T-cell (primary cell): ENCODE measurements around the gene WWTR1. TPM values are rescaled to one million over a fixed set of nuclear protein-coding genes. Genes with fewer than 3 reads are reported as not detected.

ENCODE experiments used
- ATAC-seq, 4 experiments: fragments of 200-7000 bp in 3 of 4; fragments of 150-1000 bp in 1 of 4; cut with Tn5 transposase; replicated peaks in 1 of 4; 1 replicate in 3 of 4; 2 replicates in 1 of 4; pipeline ENCODE4 v1.10.0; 2021; ENCODE audit warnings: moderate library complexity in 3 of 4, mild to moderate bottlenecking in 2 of 4, moderate number of reproducible peaks in 1 of 4
- CTCF ChIA-PET, 2 donors: fragments of 300-600 bp; sonication (Branson Sonifier 250); formaldehyde crosslinking; loops; one replicate each; lab custom pipeline; 2022; ENCODE audit warnings: antibody characterized with exemption in 2 of 2; lab: Charles Lee
- POLR2A ChIA-PET, 2 donors: fragments of 300-600 bp; sonication (Branson Sonifier 250); formaldehyde crosslinking; loops; one replicate each; lab custom pipeline; 2022; ENCODE audit warnings: antibody characterized with exemption in 2 of 2; lab: Charles Lee
- DNase-seq, 35 experiments: peaks; one replicate each; pipeline versions ENCODE4 v3.0.0 to v3.0.0-alpha.2; 2013 to 2023
- H3K27ac ChIP-seq: one replicate; pipeline ENCODE4 v1.5.1; 2013; ENCODE audit warnings: low read length
- H3K27me3 ChIP-seq, 2 experiments: replicated peaks in 1 of 2; 1 replicate in 1 of 2; 2 replicates in 1 of 2; pipeline versions ENCODE4 v1.6.1 to v1.7.0; 2013; ENCODE audit warnings: low read length in 1 of 2, mixed read lengths in 1 of 2; ENCODE audit not compliant: control insufficient read depth in 2 of 2, insufficient read depth in 2 of 2; ENCODE audit errors: extremely low read depth in 1 of 2
- H3K36me3 ChIP-seq, 2 donors: 1 replicate in 1 of 2; 2 replicates in 1 of 2; pipeline versions ENCODE4 v1.6.1 to v1.7.0; 2013; ENCODE audit warnings: low read length in 1 of 2; ENCODE audit not compliant: control insufficient read depth in 2 of 2, insufficient read depth in 1 of 2; ENCODE audit errors: extremely low read depth in 1 of 2
- H3K4me1 ChIP-seq, 2 experiments: 1 replicate in 1 of 2; 2 replicates in 1 of 2; pipeline versions ENCODE4 v1.6.1 to v1.7.0; 2013; ENCODE audit warnings: low read length in 2 of 2, mixed read lengths in 1 of 2; ENCODE audit not compliant: insufficient read depth in 2 of 2, control insufficient read depth in 1 of 2; ENCODE audit errors: extremely low read depth in 1 of 2
- H3K4me3 ChIP-seq, 2 donors: 1 replicate in 1 of 2; 2 replicates in 1 of 2; pipeline versions ENCODE4 v1.5.1 to v1.7.0; 2013; ENCODE audit warnings: mild to moderate bottlenecking in 2 of 2, low read length in 1 of 2, moderate library complexity in 1 of 2; ENCODE audit not compliant: control insufficient read depth in 1 of 2; ENCODE audit errors: extremely low read depth in 1 of 2
- H3K9me3 ChIP-seq: 2 replicates; pipeline ENCODE4 v1.7.0; 2013
- H3K27ac Mint-ChIP-seq, 2 donors: one replicate each; pipeline ENCODE4 v1.8.0; 2020 to 2021; ENCODE audit warnings: mild to moderate bottlenecking in 2 of 2, mixed read lengths in 2 of 2
- H3K27me3 Mint-ChIP-seq, 2 donors: one replicate each; pipeline ENCODE4 v1.8.0; 2021 to 2022; ENCODE audit warnings: mixed read lengths in 2 of 2
- H3K36me3 Mint-ChIP-seq: one replicate; pipeline ENCODE4 v1.8.0; 2021; ENCODE audit warnings: mixed read lengths
- H3K4me1 Mint-ChIP-seq, 3 donors: one replicate each; pipeline ENCODE4 v1.8.0; 2020 to 2022; ENCODE audit warnings: mixed read lengths in 3 of 3, mild to moderate bottlenecking in 1 of 3
- H3K4me3 Mint-ChIP-seq, 3 donors: one replicate each; pipeline ENCODE4 v1.8.0; 2020 to 2022; ENCODE audit warnings: mild to moderate bottlenecking in 3 of 3, mixed read lengths in 3 of 3, moderate library complexity in 3 of 3
- H3K9me3 Mint-ChIP-seq, 3 donors: one replicate each; pipeline ENCODE4 v1.8.0; 2020 to 2022; ENCODE audit warnings: mixed read lengths in 3 of 3
- WGBS: methylation state at CpG from one replicate; pipeline ENCODE4 v1.1.5; 2013; ENCODE audit warnings: missing lambda C conversion rate; ENCODE audit not compliant: insufficient coverage; 5-methylcytosine and 5-hydroxymethylcytosine counted together
- total RNA-seq, 35 experiments: library from RNA in 6 of 35; stranded (reverse) in 6 of 35; fragments of 120-200 nt in 1 of 35; gene quantifications; one replicate each; pipeline versions ENCODE4 v1.2.1 to v1.2.4 and lab custom pipeline; 2013 to 2026

Gene WWTR1
- total RNA-seq, 5 donors from 2014 or later (not counting 1 experiment from before 2014, with no cell fraction given) = 0.43 to 1.6 (median 1.1) TPM

- no peak overlapping the region for H3K4me3 ChIP-seq
- no peak overlapping the region for H3K27ac ChIP-seq
- 90% methylated on average over 3 of the region's 13 CpGs for WGBS
- no peaks in the 10 kb centered on the region for H3K9me3 ChIP-seq
- H3K27ac Mint-ChIP-seq = no peak overlapping the region
- no peaks in the 10 kb centered on the region for H3K36me3 Mint-ChIP-seq
- no peaks in the 10 kb centered on the region for H3K4me1 ChIP-seq
- DNase-seq = no peak
- no peak overlapping the region for H3K4me3 Mint-ChIP-seq
- peaks cover 0 to 3% of the 10 kb centered on the region in 2 experiments for H3K27me3 ChIP-seq
- ATAC-seq = no peak
- ChIA-PET CTCF (no interaction called here), POLR2A (no interaction called here)
- peaks cover 4 to 15% of the 10 kb centered on the region in 2 donors for H3K27me3 Mint-ChIP-seq
- no peaks in the 10 kb centered on the region for H3K36me3 ChIP-seq
- no peaks in the 10 kb centered on the region for H3K9me3 Mint-ChIP-seq
- no peaks in the 10 kb centered on the region for H3K4me1 Mint-ChIP-seq
These were observed 103.9 kb downstream of the WWTR1 start for GRCh38 chr3:149553781-149554451.

GRCh38 chr3:149552700-149553099 lies 105.1 kb downstream of the WWTR1 start:
- WGBS = 100% methylated on average over 1 of the region's 2 CpGs
- CTCF ChIA-PET = no interaction called here
- Histone ChIP-seq H3K36me3 (no peaks in the 10 kb centered on the region), H3K4me1 (no peaks in the 10 kb centered on the region), H3K4me3 (no peak overlapping the region), H3K27me3 (peaks cover 0 to 3% of the 10 kb centered on the region in 2 experiments), H3K27ac (no peak overlapping the region), H3K9me3 (no peaks in the 10 kb centered on the region)
- no peaks in the 10 kb centered on the region for H3K9me3 Mint-ChIP-seq
- H3K27ac Mint-ChIP-seq = no peak overlapping the region
- no peaks in the 10 kb centered on the region for H3K36me3 Mint-ChIP-seq
- DNase-seq = no peak
- H3K27me3 Mint-ChIP-seq = peaks cover 0 to 10% of the 10 kb centered on the region in 2 donors
- no peak for ATAC-seq
- no peak overlapping the region for H3K4me3 Mint-ChIP-seq
- POLR2A ChIA-PET = no interaction called here
- H3K4me1 Mint-ChIP-seq = no peaks in the 10 kb centered on the region

GRCh38 chr3:149551500-149551899 lies 106.3 kb downstream of the WWTR1 start:
- no peaks in the 10 kb centered on the region for H3K4me1 ChIP-seq
- H3K27ac ChIP-seq = no peak overlapping the region
- ChIA-PET CTCF (no interaction called here), POLR2A (no interaction called here)
- H3K36me3 ChIP-seq = no peaks in the 10 kb centered on the region
- no peak overlapping the region for H3K27ac Mint-ChIP-seq
- H3K4me3 Mint-ChIP-seq = no peak overlapping the region
- peaks cover 0 to 3% of the 10 kb centered on the region in 2 experiments for H3K27me3 ChIP-seq
- ATAC-seq (no peak), DNase-seq (no peak)
- H3K4me1 Mint-ChIP-seq = no peaks in the 10 kb centered on the region
- H3K36me3 Mint-ChIP-seq = no peaks in the 10 kb centered on the region
- peaks cover 0 to 10% of the 10 kb centered on the region in 2 donors for H3K27me3 Mint-ChIP-seq
- H3K4me3 ChIP-seq = no peak overlapping the region
- no peaks in the 10 kb centered on the region for H3K9me3 Mint-ChIP-seq
- H3K9me3 ChIP-seq = no peaks in the 10 kb centered on the region

DNA sequence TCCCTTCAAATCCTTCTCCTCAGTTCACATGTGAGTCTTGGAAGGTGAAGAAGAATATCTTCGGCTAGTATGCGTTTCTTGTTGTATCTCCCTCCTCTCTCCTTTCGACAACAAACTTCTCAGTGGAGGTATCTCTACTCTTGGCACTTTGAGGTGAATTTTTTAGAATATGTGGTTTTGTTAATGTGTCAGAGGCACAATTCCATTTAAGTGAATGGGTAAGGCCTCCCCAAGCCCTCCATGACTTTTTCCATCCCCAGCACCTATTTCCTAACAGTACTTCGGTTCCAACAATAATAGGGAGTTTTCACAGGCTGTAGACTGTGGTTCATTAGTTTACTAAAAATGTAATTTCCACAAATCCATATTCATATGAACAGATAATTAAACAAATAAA lies 109.2 kb downstream of the WWTR1 start:
- DNase-seq = no peak
- POLR2A ChIA-PET = no interaction called here
- no peak for ATAC-seq
- no CpG with 5 or more reads among the region's 4 CpGs for WGBS
- H3K9me3 Mint-ChIP-seq = no peaks in the 10 kb centered on the region
- H3K27me3 ChIP-seq = peaks cover 0 to 2% of the 10 kb centered on the region in 2 experiments
- H3K4me1 ChIP-seq = no peaks in the 10 kb centered on the region
- H3K36me3 Mint-ChIP-seq = no peaks in the 10 kb centered on the region
- CTCF ChIA-PET = no interaction called here
- H3K36me3 ChIP-seq = no peaks in the 10 kb centered on the region
- no peak overlapping the region for H3K4me3 Mint-ChIP-seq
- H3K27me3 Mint-ChIP-seq = peaks cover 4 to 6% of the 10 kb centered on the region in 2 donors
- H3K4me1 Mint-ChIP-seq = no peaks in the 10 kb centered on the region
- H3K4me3 ChIP-seq = no peak overlapping the region
- no peaks in the 10 kb centered on the region for H3K9me3 ChIP-seq
- H3K27ac Mint-ChIP-seq = no peak overlapping the region
- H3K27ac ChIP-seq = no peak overlapping the region

DNA sequence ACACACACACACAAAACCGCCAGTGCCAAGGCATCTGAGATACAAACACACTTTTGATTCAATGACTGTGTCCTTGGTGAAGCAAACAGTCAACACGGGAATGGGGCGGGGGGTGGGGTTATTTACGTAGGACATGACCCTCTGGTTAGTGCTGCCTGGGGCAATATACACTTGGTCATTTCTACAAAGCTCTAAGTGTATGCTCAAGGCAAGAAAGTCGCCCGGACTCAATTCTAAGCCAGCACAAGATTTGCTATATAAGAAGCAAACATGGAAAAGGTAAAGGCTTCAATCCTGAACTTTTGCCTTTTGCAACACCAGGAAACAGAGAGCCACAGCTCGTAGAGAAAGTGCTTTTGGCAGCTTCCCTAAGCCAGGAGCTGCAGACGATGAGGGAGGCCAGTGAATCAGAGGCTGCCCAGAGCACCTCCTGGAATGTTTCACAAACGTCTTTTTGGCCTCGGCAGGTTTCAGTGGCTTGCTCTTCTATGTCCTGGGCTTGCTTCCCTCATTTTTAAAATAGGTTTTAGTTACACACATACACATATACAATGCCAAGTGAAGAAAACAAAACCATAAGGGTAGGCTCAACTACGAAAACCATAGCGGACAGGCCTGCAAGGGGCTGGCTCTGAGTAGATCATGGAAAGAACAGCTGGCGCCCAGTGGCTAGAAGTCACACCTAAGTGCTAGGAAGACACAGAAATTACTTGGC lies 109.7 kb downstream of the WWTR1 start:
- H3K4me3 ChIP-seq = no peak overlapping the region
- no peak for ATAC-seq
- no peaks in the 10 kb centered on the region for H3K9me3 Mint-ChIP-seq
- no peaks in the 10 kb centered on the region for H3K36me3 Mint-ChIP-seq
- CTCF ChIA-PET = no interaction called here
- H3K4me1 ChIP-seq = no peaks in the 10 kb centered on the region
- peaks cover 4 to 6% of the 10 kb centered on the region in 2 donors for H3K27me3 Mint-ChIP-seq
- 52% methylated on average over 3 of the region's 13 CpGs for WGBS
- H3K4me1 Mint-ChIP-seq = no peaks in the 10 kb centered on the region
- no peaks in the 10 kb centered on the region for H3K9me3 ChIP-seq
- no peaks in the 10 kb centered on the region for H3K36me3 ChIP-seq
- no peak overlapping the region for H3K27ac ChIP-seq
- H3K27ac Mint-ChIP-seq = no peak overlapping the region
- H3K27me3 ChIP-seq = no peaks in the 10 kb centered on the region
- POLR2A ChIA-PET = no interaction called here
- DNase-seq = no peak
- H3K4me3 Mint-ChIP-seq = no peak overlapping the region

- ATAC-seq = no peak
- H3K4me1 ChIP-seq = no peaks in the 10 kb centered on the region
- no peaks in the 10 kb centered on the region for H3K4me1 Mint-ChIP-seq
- H3K9me3 Mint-ChIP-seq = no peaks in the 10 kb centered on the region
- no peak overlapping the region for H3K27ac ChIP-seq
- 93% methylated on average over 4 of the region's 9 CpGs for WGBS
- no peaks in the 10 kb centered on the region for H3K27me3 ChIP-seq
- DNase-seq = no peak
- CTCF ChIA-PET = interaction anchor here in 1 of 2 donors (0.7 kb wide), 1 partner anchor 14 kb away, joined by 3 read pairs; no protein-coding TSS in a partner anchor
- peaks cover 4 to 10% of the 10 kb centered on the region in 2 donors for H3K27me3 Mint-ChIP-seq
- no peak overlapping the region for H3K27ac Mint-ChIP-seq
- no peaks in the 10 kb centered on the region for H3K9me3 ChIP-seq
- H3K36me3 ChIP-seq = no peaks in the 10 kb centered on the region
- H3K4me3 ChIP-seq = no peak overlapping the region
- H3K36me3 Mint-ChIP-seq = no peaks in the 10 kb centered on the region
- no peak overlapping the region for H3K4me3 Mint-ChIP-seq
- POLR2A ChIA-PET = interaction anchor here in 1 of 2 donors (0.7 kb wide), 1 partner anchor 1420 kb away, joined by 4 read pairs; no protein-coding TSS in a partner anchor
These were observed 110.4 kb downstream of the WWTR1 start for GRCh38 chr3:149547413-149547812.
